SK-N-SH (cell line): Measurements from ENCODE around the gene OR2L8. TPM values are rescaled to one million over a fixed set of nuclear protein-coding genes. Genes with fewer than 3 reads are reported as not detected.

Experiments
- CTCF ChIA-PET: fragments of 300-600, 350-600 bp; formaldehyde crosslinking; extraction: SDS; loops from one replicate; lab custom pipeline; 2021; lab: Yijun Ruan, JAX
- POLR2A ChIA-PET: fragments of 350-600 bp; sonication (Branson Sonifier 250); formaldehyde crosslinking; extraction: SDS; loops from one replicate; lab custom pipeline; 2020; ENCODE audit warnings: antibody characterized with exemption, inconsistent platforms; lab: Yijun Ruan, JAX
- DNase-seq: peaks from one replicate; pipeline ENCODE4 v3.0.0; 2012
- H2AFZ ChIP-seq: fragments of 200-600 bp; sonication (generic); 2 replicates; pipeline ENCODE4 v1.8.1; 2016; ENCODE audit warnings: antibody characterized with exemption, mild to moderate bottlenecking, low read depth
- H3F3A ChIP-seq: fragments of 200-600 bp; sonication (generic); replicated peaks from 2 replicates; pipeline ENCODE3; 2016; ENCODE audit warnings: antibody characterized with exemption, mild to moderate bottlenecking; ENCODE audit not compliant: insufficient read depth
- H3K27ac ChIP-seq, 2 experiments: fragments of 200-500 bp in 1 of 2; fragments of 200-600 bp in 1 of 2; sonication (Bioruptor generic) in 1 of 2; sonication (generic), shearing (Covaris generic) in 1 of 2; 2 replicates each; pipeline versions ENCODE4 v1.5.1 to v1.6.1; 2014 to 2016; ENCODE audit warnings: low read depth in 2 of 2, inconsistent platforms in 1 of 2, low read length in 1 of 2, mild to moderate bottlenecking in 1 of 2, mixed read lengths in 1 of 2
- H3K27me3 ChIP-seq: fragments of 200-600 bp; sonication (generic), shearing (Covaris generic); 2 replicates; pipeline ENCODE4 v1.6.1; 2016; ENCODE audit warnings: mixed run types; ENCODE audit not compliant: insufficient read depth
- H3K36me3 ChIP-seq, 2 experiments: fragments of 200-500 bp in 1 of 2; fragments of 200-600 bp in 1 of 2; sonication (Bioruptor generic) in 1 of 2; sonication (generic) in 1 of 2; replicated peaks in 1 of 2; 2 replicates each; pipeline versions ENCODE3 to v1.5.1; 2014 to 2016; ENCODE audit warnings: low read length in 1 of 2, mild to moderate bottlenecking in 1 of 2; ENCODE audit not compliant: insufficient read depth in 2 of 2, control insufficient read depth in 1 of 2
- H3K4me1 ChIP-seq, 2 experiments: fragments of 200-500 bp in 1 of 2; fragments of 200-600 bp in 1 of 2; sonication (Bioruptor generic) in 1 of 2; sonication (generic), shearing (Covaris generic) in 1 of 2; 2 replicates each; pipeline versions ENCODE4 v1.5.1 to v1.6.1; 2014 to 2016; ENCODE audit warnings: low read depth in 1 of 2, low read length in 1 of 2, mixed run types in 1 of 2; ENCODE audit not compliant: insufficient read depth in 2 of 2, control insufficient read depth in 1 of 2
- H3K4me2 ChIP-seq: fragments of 200-600 bp; sonication (generic), shearing (Covaris generic); 2 replicates; pipeline ENCODE4 v1.6.1; 2017; ENCODE audit warnings: mixed run types
- H3K4me3 ChIP-seq, 2 experiments: fragments of 200-500 bp in 1 of 2; fragments of 200-600 bp in 1 of 2; sonication (Bioruptor generic) in 1 of 2; sonication (generic), shearing (Covaris generic) in 1 of 2; 2 replicates each; pipeline versions ENCODE4 v1.5.1 to v1.8.1; 2014 to 2016; ENCODE audit warnings: low read depth in 2 of 2, inconsistent platforms in 1 of 2, low read length in 1 of 2, mild to moderate bottlenecking in 1 of 2, mixed read lengths in 1 of 2, moderate library complexity in 1 of 2
- H3K79me2 ChIP-seq: fragments of 200-600 bp; sonication (generic); 2 replicates; pipeline ENCODE4 v1.8.1; 2017; ENCODE audit warnings: mild to moderate bottlenecking; ENCODE audit not compliant: insufficient read depth
- H3K9ac ChIP-seq: fragments of 200-600 bp; sonication (generic); 2 replicates; pipeline ENCODE4 v1.6.1; 2017; ENCODE audit warnings: mixed run types
- H3K9me2 ChIP-seq: fragments of 200-600 bp; sonication (generic); 2 replicates; pipeline ENCODE4 v1.6.1; 2017; ENCODE audit warnings: mixed run types
- H3K9me3 ChIP-seq: fragments of 200-600 bp; sonication (generic); 2 replicates; pipeline ENCODE4 v1.6.1; 2017; ENCODE audit warnings: mixed run types, mild to moderate bottlenecking, moderate library complexity
- H4K20me1 ChIP-seq: fragments of 200-600 bp; sonication (generic); 2 replicates; pipeline ENCODE4 v1.6.1; 2017; ENCODE audit warnings: mild to moderate bottlenecking, mixed run types; ENCODE audit not compliant: insufficient read depth
- CHD2 ChIP-seq: fragments of 150-350 bp; IDR thresholded peaks from 2 replicates; pipeline ENCODE4 v1.6.1; 2018; ENCODE audit warnings: low read length; ENCODE audit not compliant: partially characterized antibody
- EZH2phosphoT487 ChIP-seq: fragments of 200-600 bp; sonication (generic); IDR thresholded peaks from 2 replicates; pipeline ENCODE4 v1.6.1; 2017; ENCODE audit warnings: low read depth, mixed run types, mild to moderate bottlenecking, antibody characterized with exemption, moderate library complexity, borderline replicate concordance
- FOXJ3 ChIP-seq: sonication (generic); formaldehyde crosslinking; IDR thresholded peaks from 2 replicates; pipeline ENCODE4 v1.5.1; 2020; ENCODE audit warnings: mild to moderate bottlenecking, missing genetic modification reagents
- FOXM1 ChIP-seq: IDR thresholded peaks from 2 replicates; pipeline ENCODE4 v1.4.0; 2012; ENCODE audit warnings: low read depth, mild to moderate bottlenecking
- IRF3 ChIP-seq: fragments of 150-350 bp; IDR thresholded peaks from 2 replicates; pipeline ENCODE4 v1.6.1; 2016; ENCODE audit warnings: mild to moderate bottlenecking, low read depth, low read length
- MAX ChIP-seq: IDR thresholded peaks from 2 replicates; pipeline ENCODE4 v1.4.0; 2012; ENCODE audit warnings: low read depth
- MEF2A ChIP-seq: IDR thresholded peaks from 2 replicates; pipeline ENCODE4 v1.4.0; 2012; ENCODE audit warnings: low read depth, borderline replicate concordance
- MXI1 ChIP-seq: IDR thresholded peaks from 2 replicates; pipeline ENCODE4 v1.6.1; 2012; ENCODE audit warnings: mild to moderate bottlenecking, low read depth, low read length, improper control_type of control experiment
- NRF1 ChIP-seq: IDR thresholded peaks from 2 replicates; pipeline ENCODE4 v1.6.1; 2012; ENCODE audit warnings: low read depth, mild to moderate bottlenecking, low read length
- PBX3 ChIP-seq: IDR thresholded peaks from 2 replicates; pipeline ENCODE4; 2012
- POLR2AphosphoS5 ChIP-seq: IDR thresholded peaks from 2 replicates; pipeline ENCODE4 v1.6.1; 2012; ENCODE audit warnings: low read depth, low read length
- RFX5 ChIP-seq: IDR thresholded peaks from 2 replicates; pipeline ENCODE4 v1.6.1; 2012; ENCODE audit warnings: mild to moderate bottlenecking, improper control_type of control experiment, low read length
- RXRA ChIP-seq: IDR thresholded peaks from 2 replicates; pipeline ENCODE4 v1.4.0; 2012; ENCODE audit warnings: low read depth, mild to moderate bottlenecking, borderline replicate concordance
- SIN3A ChIP-seq: IDR thresholded peaks from 2 replicates; pipeline ENCODE4 v1.6.1; 2012; ENCODE audit warnings: low read depth, mild to moderate bottlenecking, low read length, moderate library complexity, borderline replicate concordance
- TEAD4 ChIP-seq: IDR thresholded peaks from 2 replicates; pipeline ENCODE4 v1.4.0; 2012; ENCODE audit warnings: mild to moderate bottlenecking, borderline replicate concordance; ENCODE audit not compliant: insufficient read depth
- YY1 ChIP-seq: IDR thresholded peaks from 2 replicates; pipeline ENCODE4 v1.4.0; 2012; ENCODE audit warnings: low read depth, mild to moderate bottlenecking
- WGBS: methylation state at CpG from one replicate; pipeline ENCODE4 v1.1.6; 2017; ENCODE audit warnings: low lambda C conversion rate; 5-methylcytosine and 5-hydroxymethylcytosine counted together
- polyA plus RNA-seq, 3 experiments: library from polyadenylated mRNA; depleted of rRNA; stranded (reverse); fragments of >200 nt; gene quantifications; 2 replicates each; pipeline ENCODE4 v1.2.3, GENCODE V29; 2012

OR2L8 gene
- polyA plus RNA-seq, 1 of the 3 experiments (the other 2 are of a cell fraction) = not detected

GRCh38 chr1:247905181-247905580, 43.5 kb upstream of the OR2L8 start:
- Histone ChIP-seq H3K79me2 (no peaks in the 10 kb centered on the region), H3K9me3 (no peaks in the 10 kb centered on the region), H2AFZ (no peak overlapping the region; the same call in 1 of the 2 replicates), H3K9me2 (no peaks in the 10 kb centered on the region), H3F3A (peaks cover 8% of the 10 kb centered on the region), H3K27me3 (no peaks in the 10 kb centered on the region), H3K27ac (no peak overlapping the region), H3K4me2 (peak overlapping the region; percentile 27; the same call in 1 of the 2 replicates), H4K20me1 (no peaks in the 10 kb centered on the region), H3K36me3 (no peaks in the 10 kb centered on the region), H3K4me3 (no peak overlapping the region), H3K4me1 (no peaks in the 10 kb centered on the region), H3K9ac (no peak overlapping the region)
- POLR2A ChIA-PET = no interaction called here
- DNase-seq = no peak
- CTCF ChIA-PET = no interaction called here
- TF ChIP-seq RXRA (no peak), TEAD4 (no peak), RFX5 (no peak), FOXM1 (no peak), MEF2A (no peak), POLR2AphosphoS5 (no peak), PBX3 (no peak), NRF1 (no peak)
- 27% methylated on average over 13 of the region's 13 CpGs for WGBS

GRCh38 chr1:247905910-247906503, 42.7 kb upstream of the OR2L8 start:
- Histone ChIP-seq H3F3A (peaks cover 8% of the 10 kb centered on the region), H2AFZ (peak overlapping the region; percentile 68; the same call in 1 of the 2 replicates), H3K79me2 (no peaks in the 10 kb centered on the region), H3K4me2 (peak overlapping the region; percentile 61), H3K4me3 (peak overlapping the region in 1 of 2 experiments; percentile 58; a peak in 3 of 4 replicates), H3K4me1 (no peaks in the 10 kb centered on the region), H3K9ac (no peak overlapping the region), H3K36me3 (no peaks in the 10 kb centered on the region), H3K27ac (peak overlapping the region in 1 of 2 experiments; percentile 66; a peak in 2 of 4 replicates), H3K9me2 (no peaks in the 10 kb centered on the region), H4K20me1 (no peaks in the 10 kb centered on the region), H3K9me3 (no peaks in the 10 kb centered on the region), H3K27me3 (no peaks in the 10 kb centered on the region)
- POLR2A ChIA-PET = no interaction called here
- CTCF ChIA-PET = no interaction called here
- TF ChIP-seq MXI1 (no peak), FOXJ3 (CRISPR knock-in tag) (no peak), SIN3A (no peak), RFX5 (no peak), CHD2 (no peak), YY1 (no peak), IRF3 (no peak), EZH2phosphoT487 (no peak), MAX (no peak)
- no peak for DNase-seq
- WGBS = 5% methylated on average over 9 of the region's 9 CpGs
